Naive thymus-derived CD4-positive, alpha-beta T cell (primary cell): Measurements from ENCODE around the gene RAB1A. TPM values are rescaled to one million over a fixed set of nuclear protein-coding genes. Genes with fewer than 3 reads are reported as not detected.
A peak's percentile ranks its signal among the peaks of the same experiment; 100 is the strongest.

Experiments used
- ATAC-seq: fragments of 150-1000 bp; cut with Tn5 transposase; 2 replicates; pipeline ENCODE4 v1.10.0; 2021; ENCODE audit warnings: mild to moderate bottlenecking, moderate library complexity
- CTCF ChIA-PET: fragments of 350-600 bp; sonication (Branson Sonifier 250); formaldehyde crosslinking; loops from one replicate; lab custom pipeline; 2021; ENCODE audit warnings: antibody characterized with exemption; lab: Charles Lee
- POLR2A ChIA-PET: fragments of 350-600 bp; sonication (Branson Sonifier 250); formaldehyde crosslinking; loops from one replicate; lab custom pipeline; 2021; ENCODE audit warnings: antibody characterized with exemption, inconsistent platforms; lab: Charles Lee
- DNase-seq, 9 donors: peaks; one replicate each; pipeline versions ENCODE4 v3.0.0 to v3.0.0-alpha.2; 2020 to 2022; ENCODE audit warnings: mixed read lengths in 1 of 9
- H3K27ac ChIP-seq: one replicate; pipeline ENCODE4 v1.7.0; 2013; ENCODE audit warnings: mild to moderate bottlenecking, low read depth, low read length, moderate library complexity
- H3K27me3 ChIP-seq, 2 donors: one replicate each; pipeline ENCODE4 v1.7.0; 2013; ENCODE audit warnings: low read length in 2 of 2, mild to moderate bottlenecking in 2 of 2, moderate library complexity in 2 of 2; ENCODE audit not compliant: control insufficient read depth in 2 of 2, insufficient read depth in 2 of 2
- H3K36me3 ChIP-seq, 3 experiments: 1 replicate in 2 of 3; 2 replicates in 1 of 3; pipeline ENCODE4 v1.7.0; 2013; ENCODE audit warnings: low read length in 3 of 3, mild to moderate bottlenecking in 3 of 3, moderate library complexity in 1 of 3; ENCODE audit not compliant: insufficient read depth in 3 of 3, control insufficient read depth in 2 of 3
- H3K4me1 ChIP-seq, 2 donors: one replicate each; pipeline ENCODE4 v1.7.0; 2013; ENCODE audit warnings: low read length in 2 of 2, mild to moderate bottlenecking in 2 of 2, moderate library complexity in 1 of 2; ENCODE audit not compliant: control insufficient read depth in 2 of 2, insufficient read depth in 2 of 2
- H3K4me3 ChIP-seq: 2 replicates; pipeline ENCODE4 v1.7.0; 2013; ENCODE audit warnings: mild to moderate bottlenecking, low read length
- H3K9me3 ChIP-seq, 3 experiments: 1 replicate in 2 of 3; 2 replicates in 1 of 3; pipeline ENCODE4 v1.7.0; 2013; ENCODE audit warnings: low read length in 3 of 3; ENCODE audit not compliant: control insufficient read depth in 2 of 3
- H3K27ac Mint-ChIP-seq, 9 donors: one replicate each; pipeline ENCODE4 v1.8.0; 2020 to 2022; ENCODE audit warnings: mixed read lengths in 9 of 9, mild to moderate bottlenecking in 8 of 9, moderate library complexity in 5 of 9, inconsistent platforms in 2 of 9
- H3K27me3 Mint-ChIP-seq, 5 donors: one replicate each; pipeline ENCODE4 v1.8.0; 2021 to 2022; ENCODE audit warnings: mixed read lengths in 5 of 5, mild to moderate bottlenecking in 1 of 5
- H3K36me3 Mint-ChIP-seq, 5 donors: one replicate each; pipeline ENCODE4 v1.8.0; 2020 to 2022; ENCODE audit warnings: mixed read lengths in 5 of 5, mild to moderate bottlenecking in 3 of 5, inconsistent platforms in 1 of 5
- H3K4me1 Mint-ChIP-seq, 7 donors: one replicate each; pipeline ENCODE4 v1.8.0; 2020 to 2022; ENCODE audit warnings: mixed read lengths in 7 of 7, mild to moderate bottlenecking in 3 of 7, inconsistent platforms in 1 of 7
- H3K4me3 Mint-ChIP-seq, 10 donors: one replicate each; pipeline ENCODE4 v1.8.0; 2020 to 2022; ENCODE audit warnings: mild to moderate bottlenecking in 10 of 10, mixed read lengths in 10 of 10, moderate library complexity in 6 of 10, inconsistent platforms in 2 of 10
- H3K9me3 Mint-ChIP-seq, 11 donors: one replicate each; pipeline ENCODE4 v1.8.0; 2020 to 2022; ENCODE audit warnings: mixed read lengths in 11 of 11, mild to moderate bottlenecking in 4 of 11, inconsistent platforms in 1 of 11, moderate library complexity in 1 of 11
- intact Hi-C, 2 donors: fragments of 100-400 bp; cut with micrococcal nuclease; formaldehyde crosslinking; loops; one replicate each; pipeline ENCODE4 v1.15.1; 2023
- polyA plus RNA-seq, 2 donors: library from polyadenylated mRNA; unstranded; fragments of 300-500 nt; fragmentation: Illumina TruSeq; gene quantifications; one replicate each; pipeline ENCODE4 v1.2.3, GENCODE V29; 2021
- total RNA-seq, 6 experiments: library from RNA in 5 of 6; stranded (reverse) in 5 of 6; gene quantifications; 1 replicate in 5 of 6; 2 replicates in 1 of 6; pipeline ENCODE4 v1.2.3 and lab custom pipeline; 2021 to 2026

RAB1A gene
- total and polyA plus RNA-seq, 7 experiments from 2014 or later: 48.8 to 78.6 (median 61.4) TPM

- Histone ChIP-seq H3K9me3 (peaks cover 0 to 5% (median 3%) of the 10 kb centered on the region in 3 experiments), H3K4me1 (no peaks in the 10 kb centered on the region), H3K36me3 (peaks cover 0 to 9% (median 0%) of the 10 kb centered on the region in 3 experiments), H3K27ac (no peak overlapping the region), H3K4me3 (no peak overlapping the region), H3K27me3 (no peaks in the 10 kb centered on the region)
- ChIA-PET CTCF (interaction anchor here (1.4 kb wide), 1 partner anchor 20 kb away, joined by 3 read pairs; no protein-coding TSS in a partner anchor), POLR2A (no interaction called here)
- ATAC-seq (no peak), DNase-seq (no peak)
- peaks cover 0 to 6% (median 0%) of the 10 kb centered on the region in 5 donors for H3K27me3 Mint-ChIP-seq
- H3K27ac Mint-ChIP-seq: no peak overlapping the region
- H3K4me1 Mint-ChIP-seq: peaks cover 0 to 18% (median 2%) of the 10 kb centered on the region in 7 donors
- H3K36me3 Mint-ChIP-seq: peaks cover 21 to 56% (median 35%) of the 10 kb centered on the region in 5 donors
- H3K4me3 Mint-ChIP-seq: no peak overlapping the region
- intact Hi-C loops: no loop called here
- H3K9me3 Mint-ChIP-seq: peaks cover 5 to 23% (median 11%) of the 10 kb centered on the region in 11 donors
These were observed 84.3 kb downstream of the RAB1A start for GRCh38 chr2:65045651-65046050.

- H3K4me1 ChIP-seq: peaks cover 0 to 3% of the 10 kb centered on the region in 2 donors
- DNase-seq (no peak), ATAC-seq (no peak)
- CTCF ChIA-PET: interaction anchor here (1.1 to 3.4 kb wide), 3 partner anchors 20 to 126 kb away, joined by 3 to 30 read pairs (median 4); no protein-coding TSS in a partner anchor
- peaks cover 0 to 9% (median 0%) of the 10 kb centered on the region in 3 experiments for H3K36me3 ChIP-seq
- peaks cover 0 to 24% (median 12%) of the 10 kb centered on the region in 7 donors for H3K4me1 Mint-ChIP-seq
- no peaks in the 10 kb centered on the region for H3K27me3 ChIP-seq
- POLR2A ChIA-PET: interaction anchor here (0.5 to 2.5 kb wide), 2 partner anchors 11 to 129 kb away, joined by 3 to 8 read pairs; partner anchors contain the start of gene CEP68
- no peak overlapping the region for H3K27ac ChIP-seq
- peaks cover 0 to 5% (median 3%) of the 10 kb centered on the region in 3 experiments for H3K9me3 ChIP-seq
- no peak overlapping the region for H3K4me3 ChIP-seq
- peak overlapping the region in 1 of 9 donors; percentile 30 for H3K27ac Mint-ChIP-seq
- H3K4me3 Mint-ChIP-seq: no peak overlapping the region
- intact Hi-C loops: loop anchor here in 1 of 2 donors (5.0 kb wide), 1 partner anchor 712 kb away; no protein-coding TSS in a partner anchor
- H3K36me3 Mint-ChIP-seq: peaks cover 21 to 56% (median 35%) of the 10 kb centered on the region in 5 donors
- H3K27me3 Mint-ChIP-seq: peaks cover 0 to 8% (median 0%) of the 10 kb centered on the region in 5 donors
- peaks cover 5 to 23% (median 11%) of the 10 kb centered on the region in 11 donors for H3K9me3 Mint-ChIP-seq
These were observed 85.7 kb downstream of the RAB1A start for GRCh38 chr2:65044097-65044735.

GRCh38 chr2:65043001-65043400, 86.9 kb downstream of the RAB1A start:
- H3K27ac Mint-ChIP-seq: peak overlapping the region in 2 of 9 donors; percentile 10 to 55
- DNase-seq: no peak
- peaks cover 21 to 49% (median 33%) of the 10 kb centered on the region in 5 donors for H3K36me3 Mint-ChIP-seq
- H3K36me3 ChIP-seq: peaks cover 0 to 9% (median 0%) of the 10 kb centered on the region in 3 experiments
- H3K27me3 ChIP-seq: no peaks in the 10 kb centered on the region
- intact Hi-C loops: loop anchor here in 1 of 2 donors (5.0 kb wide), 1 partner anchor 711 kb away; no protein-coding TSS in a partner anchor
- H3K27me3 Mint-ChIP-seq: peaks cover 0 to 8% (median 0%) of the 10 kb centered on the region in 5 donors
- no peak overlapping the region for H3K4me3 ChIP-seq
- H3K9me3 Mint-ChIP-seq: peaks cover 5 to 23% (median 10%) of the 10 kb centered on the region in 11 donors
- no peak for ATAC-seq
- H3K4me1 Mint-ChIP-seq: peaks cover 0 to 24% (median 12%) of the 10 kb centered on the region in 7 donors
- peaks cover 0 to 5% (median 3%) of the 10 kb centered on the region in 3 experiments for H3K9me3 ChIP-seq
- H3K4me1 ChIP-seq: peaks cover 0 to 3% of the 10 kb centered on the region in 2 donors
- CTCF ChIA-PET: interaction anchor here (1.0 to 3.4 kb wide), 5 partner anchors 12 to 125 kb away, joined by 3 to 30 read pairs (median 5); no protein-coding TSS in a partner anchor
- H3K27ac ChIP-seq: no peak overlapping the region
- POLR2A ChIA-PET: interaction anchor here (2.5 kb wide), 1 partner anchor 13 kb away, joined by 8 read pairs; the partner anchor contains the start of gene CEP68
- H3K4me3 Mint-ChIP-seq: no peak overlapping the region

GRCh38 chr2:65040400-65041261, 89.3 kb downstream of the RAB1A start:
- peaks cover 0 to 5% (median 3%) of the 10 kb centered on the region in 3 experiments for H3K9me3 ChIP-seq
- H3K4me1 ChIP-seq: peaks cover 0 to 3% of the 10 kb centered on the region in 2 donors
- Mint-ChIP-seq H3K4me3 (peak overlapping the region in 6 of 10 donors; percentile 23 to 65 (median 44)), H3K27me3 (peaks cover 0 to 2% (median 0%) of the 10 kb centered on the region in 5 donors), H3K4me1 (peaks cover 0 to 24% (median 12%) of the 10 kb centered on the region in 7 donors), H3K9me3 (peaks cover 5 to 23% (median 9%) of the 10 kb centered on the region in 11 donors), H3K27ac (peak overlapping the region in 1 of 9 donors; percentile 34), H3K36me3 (peaks cover 17 to 32% (median 21%) of the 10 kb centered on the region in 5 donors)
- H3K27me3 ChIP-seq: no peaks in the 10 kb centered on the region
- ChIA-PET POLR2A (no interaction called here), CTCF (interaction anchor here (0.7 to 3.4 kb wide), 7 partner anchors 9 to 313 kb away, joined by 3 to 30 read pairs (median 6); no protein-coding TSS in a partner anchor)
- H3K27ac ChIP-seq: no peak overlapping the region
- ATAC-seq (peak; percentile 100), DNase-seq (peak; percentile 43 to 77 (median 68))
- H3K4me3 ChIP-seq: no peak overlapping the region
- intact Hi-C loops: loop anchor here (1.0 to 5.0 kb wide), 7 partner anchors 23 to 708 kb away; partner anchors contain the start of gene SLC1A4 (in 2 of the 2)
- H3K36me3 ChIP-seq: peaks cover 0 to 9% (median 0%) of the 10 kb centered on the region in 3 experiments

- Histone ChIP-seq H3K4me1 (peaks cover 0 to 3% of the 10 kb centered on the region in 2 donors), H3K36me3 (peaks cover 0 to 5% (median 0%) of the 10 kb centered on the region in 3 experiments), H3K9me3 (peaks cover 0 to 5% (median 3%) of the 10 kb centered on the region in 3 experiments), H3K4me3 (no peak overlapping the region), H3K27ac (no peak overlapping the region), H3K27me3 (no peaks in the 10 kb centered on the region)
- ChIA-PET POLR2A (no interaction called here), CTCF (interaction anchor here (0.6 to 2.7 kb wide), 6 partner anchors 15 to 708 kb away, joined by 3 to 12 read pairs (median 4); no protein-coding TSS in a partner anchor)
- ATAC-seq (no peak), DNase-seq (no peak)
- Mint-ChIP-seq H3K9me3 (peaks cover 4 to 14% (median 8%) of the 10 kb centered on the region in 11 donors), H3K36me3 (peaks cover 8 to 22% (median 14%) of the 10 kb centered on the region in 5 donors), H3K4me1 (peaks cover 0 to 24% (median 12%) of the 10 kb centered on the region in 7 donors), H3K4me3 (no peak overlapping the region), H3K27ac (no peak overlapping the region), H3K27me3 (peaks cover 0 to 2% (median 0%) of the 10 kb centered on the region in 5 donors)
- intact Hi-C loops: loop anchor here (1.0 to 5.0 kb wide), 7 partner anchors 22 to 707 kb away; partner anchors contain the start of gene SLC1A4 (in 2 of the 2)
These were observed 90.3 kb downstream of the RAB1A start for GRCh38 chr2:65039640-65040039.
